MCF 10A (cell line): ENCODE measurements around the gene SCYGR7. TPM values are rescaled to one million over a fixed set of nuclear protein-coding genes. Genes with fewer than 3 reads are reported as not detected.

ENCODE experiments used
- BruUV-seq: library from RNA; stranded (reverse); fragments of 400-500 nt; replicated peaks from 2 replicates; lab custom pipeline; 2021; lab: Mats Ljungman, UMichigan
- CTCF ChIA-PET: fragments of 300-600 bp; sonication (Branson Sonifier 250); formaldehyde crosslinking; extraction: SDS; loops from one replicate; lab custom pipeline; 2021; ENCODE audit warnings: antibody characterized with exemption, inconsistent platforms; lab: Yijun Ruan, JAX
- POLR2A ChIA-PET: fragments of 300-600, 350-650 bp; sonication (Branson Sonifier 250); formaldehyde crosslinking; extraction: SDS; loops from one replicate; lab custom pipeline; 2020; ENCODE audit warnings: antibody characterized with exemption, inconsistent platforms; lab: Yijun Ruan, JAX
- DNase-seq: peaks from one replicate; pipeline ENCODE4 v3.0.0-alpha.2; 2018; ENCODE audit not compliant: unreplicated experiment
- H3K27ac Mint-ChIP-seq: one replicate; pipeline ENCODE4 v1.8.0; 2022; ENCODE audit warnings: mild to moderate bottlenecking, low read depth, mixed read lengths; ENCODE audit not compliant: unreplicated experiment
- H3K27me3 Mint-ChIP-seq: one replicate; pipeline ENCODE4 v1.8.0; 2022; ENCODE audit warnings: mixed read lengths; ENCODE audit not compliant: insufficient read depth, unreplicated experiment
- H3K36me3 Mint-ChIP-seq: one replicate; pipeline ENCODE4 v1.8.0; 2022; ENCODE audit warnings: mild to moderate bottlenecking, moderate library complexity, mixed read lengths; ENCODE audit not compliant: insufficient read depth, unreplicated experiment
- H3K4me1 Mint-ChIP-seq: one replicate; pipeline ENCODE4 v1.8.0; 2022; ENCODE audit warnings: mixed read lengths; ENCODE audit not compliant: insufficient read depth, unreplicated experiment
- H3K4me3 Mint-ChIP-seq: one replicate; pipeline ENCODE4 v1.8.0; 2022; ENCODE audit warnings: mild to moderate bottlenecking, moderate library complexity, mixed read lengths; ENCODE audit not compliant: unreplicated experiment
- H3K9me3 Mint-ChIP-seq: one replicate; pipeline ENCODE4 v1.8.0; 2022; ENCODE audit warnings: mixed read lengths; ENCODE audit not compliant: unreplicated experiment
- intact Hi-C: fragments of 100-400 bp; cut with micrococcal nuclease; formaldehyde crosslinking; loops from 2 replicates; pipeline ENCODE4 v1.14.1; 2022
- total RNA-seq: library from RNA; stranded (reverse); gene quantifications from 2 replicates; pipeline ENCODE4 v1.2.3, GENCODE V29; 2022
- TF ChIP-seq, protein P1 (sequence below): fragments of 200-600 bp; IDR thresholded peaks from one replicate; pipeline ENCODE4 v1.8.0; 2022; ENCODE audit warnings: antibody characterized with exemption, mild to moderate bottlenecking; ENCODE audit not compliant: unreplicated experiment

SCYGR7 gene
- total RNA-seq, 1 experiment from 2014 or later: not detected

DNA sequence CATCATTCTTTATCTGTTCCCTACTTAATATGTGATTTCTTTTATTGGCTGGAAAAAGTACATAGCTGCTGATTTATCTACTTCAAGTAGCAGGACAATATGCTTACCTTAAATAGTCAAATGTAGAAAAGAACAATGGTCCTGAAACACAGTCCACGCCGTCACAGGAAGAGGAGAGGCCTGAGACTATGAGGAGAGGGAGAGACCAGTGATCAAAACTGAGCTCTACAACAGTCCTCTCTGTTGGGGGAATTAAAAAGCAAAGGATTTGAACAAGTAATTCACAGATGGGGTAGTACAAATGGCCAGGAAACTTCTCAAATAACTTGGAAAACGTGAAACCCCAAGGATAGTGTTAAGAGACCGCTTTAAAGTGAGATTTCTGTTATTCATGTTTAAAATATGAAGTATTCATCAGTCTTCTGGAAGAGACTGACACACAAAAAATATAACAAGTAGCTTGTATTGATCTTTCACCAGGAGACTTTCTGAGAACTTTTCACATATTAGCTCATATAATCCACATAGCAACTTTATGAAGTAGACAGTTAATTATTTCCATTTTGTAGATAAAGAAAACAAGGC lies 37.7 kb downstream of the SCYGR7 start:
- no TSS peak for BruUV-seq
- no peak overlapping the region for H3K4me3 Mint-ChIP-seq
- H3K27me3 Mint-ChIP-seq: no peaks in the 10 kb centered on the region
- H3K9me3 Mint-ChIP-seq: no peaks in the 10 kb centered on the region
- no peaks in the 10 kb centered on the region for H3K36me3 Mint-ChIP-seq
- TF ChIP-seq, protein P1, sequence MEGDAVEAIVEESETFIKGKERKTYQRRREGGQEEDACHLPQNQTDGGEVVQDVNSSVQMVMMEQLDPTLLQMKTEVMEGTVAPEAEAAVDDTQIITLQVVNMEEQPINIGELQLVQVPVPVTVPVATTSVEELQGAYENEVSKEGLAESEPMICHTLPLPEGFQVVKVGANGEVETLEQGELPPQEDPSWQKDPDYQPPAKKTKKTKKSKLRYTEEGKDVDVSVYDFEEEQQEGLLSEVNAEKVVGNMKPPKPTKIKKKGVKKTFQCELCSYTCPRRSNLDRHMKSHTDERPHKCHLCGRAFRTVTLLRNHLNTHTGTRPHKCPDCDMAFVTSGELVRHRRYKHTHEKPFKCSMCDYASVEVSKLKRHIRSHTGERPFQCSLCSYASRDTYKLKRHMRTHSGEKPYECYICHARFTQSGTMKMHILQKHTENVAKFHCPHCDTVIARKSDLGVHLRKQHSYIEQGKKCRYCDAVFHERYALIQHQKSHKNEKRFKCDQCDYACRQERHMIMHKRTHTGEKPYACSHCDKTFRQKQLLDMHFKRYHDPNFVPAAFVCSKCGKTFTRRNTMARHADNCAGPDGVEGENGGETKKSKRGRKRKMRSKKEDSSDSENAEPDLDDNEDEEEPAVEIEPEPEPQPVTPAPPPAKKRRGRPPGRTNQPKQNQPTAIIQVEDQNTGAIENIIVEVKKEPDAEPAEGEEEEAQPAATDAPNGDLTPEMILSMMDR: no peak
- intact Hi-C loops: loop anchor here (1.0 to 10.0 kb wide), 7 partner anchors 96 to 636 kb away; partner anchors contain the start of gene MFF
- POLR2A ChIA-PET: interaction anchor here (0.7 to 2.0 kb wide), 6 partner anchors 61 to 360 kb away, joined by 3 to 18 read pairs (median 3); no protein-coding TSS in a partner anchor
- peaks cover 5% of the 10 kb centered on the region for H3K4me1 Mint-ChIP-seq
- H3K27ac Mint-ChIP-seq: no peak overlapping the region
- CTCF ChIA-PET: interaction anchor here (0.5 to 4.6 kb wide), 60 partner anchors 9 to 632 kb away, joined by 3 to 143 read pairs (median 4); partner anchors contain the start of gene SCYGR5
- DNase-seq: no peak

DNA sequence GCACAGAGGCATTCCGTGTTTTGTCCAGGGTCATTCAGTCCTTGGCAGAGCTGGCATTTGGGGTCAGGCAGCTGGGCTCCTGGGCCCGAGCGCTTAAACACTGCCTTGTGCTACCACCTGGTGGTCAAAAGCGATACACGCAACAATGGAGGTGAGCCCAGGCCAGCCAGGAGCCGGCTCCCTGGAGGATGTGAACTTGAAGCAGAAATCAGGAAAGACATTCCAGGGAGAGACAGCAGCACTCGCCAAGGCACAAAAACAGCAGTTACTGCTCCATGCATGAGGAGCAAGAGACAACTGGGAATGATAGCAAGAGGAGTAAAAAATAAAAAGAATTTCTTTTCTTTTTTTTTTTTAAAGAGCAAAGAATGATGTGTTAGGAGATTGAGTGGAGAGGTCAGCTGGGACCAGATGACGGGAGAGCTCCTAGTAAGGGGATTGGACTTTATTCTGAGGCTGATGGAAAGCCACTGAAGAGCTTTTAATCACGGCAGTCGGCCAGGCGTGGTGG lies 38.3 kb downstream of the SCYGR7 start:
- H3K36me3 Mint-ChIP-seq: no peaks in the 10 kb centered on the region
- BruUV-seq: no TSS peak
- POLR2A ChIA-PET: interaction anchor here (0.7 to 2.0 kb wide), 6 partner anchors 62 to 361 kb away, joined by 3 to 18 read pairs (median 3); no protein-coding TSS in a partner anchor
- no peak overlapping the region for H3K27ac Mint-ChIP-seq
- H3K4me1 Mint-ChIP-seq: peaks cover 5% of the 10 kb centered on the region
- H3K9me3 Mint-ChIP-seq: no peaks in the 10 kb centered on the region
- TF ChIP-seq, protein P1: peak; percentile 80
- H3K27me3 Mint-ChIP-seq: no peaks in the 10 kb centered on the region
- CTCF ChIA-PET: interaction anchor here (0.5 to 4.6 kb wide), 61 partner anchors 9 to 633 kb away, joined by 3 to 143 read pairs (median 4); partner anchors contain the start of gene SCYGR5
- intact Hi-C loops: loop anchor here (1.0 to 10.0 kb wide), 7 partner anchors 96 to 636 kb away; partner anchors contain the start of gene MFF
- peak; percentile 86 for DNase-seq
- H3K4me3 Mint-ChIP-seq: no peak overlapping the region

DNA sequence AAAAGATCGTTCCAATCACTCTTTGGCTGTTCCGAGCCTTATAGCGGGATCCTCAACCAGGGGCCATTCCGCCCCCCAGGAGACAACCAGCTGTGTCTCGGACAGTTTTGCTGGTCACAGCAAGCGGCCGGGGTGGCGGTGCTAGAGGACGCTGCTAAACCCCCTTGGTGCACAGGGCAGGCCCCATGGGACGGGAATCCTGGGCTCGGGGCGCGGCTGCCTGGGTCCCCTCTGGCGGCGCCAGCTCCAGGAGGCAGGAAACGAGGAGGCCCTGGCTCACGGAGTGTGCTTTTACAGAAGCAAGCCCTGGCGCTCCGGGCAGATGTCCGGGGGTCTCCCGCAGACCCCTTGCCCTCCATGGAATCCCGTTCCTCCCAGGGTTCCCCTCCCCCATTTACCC lies 39.7 kb downstream of the SCYGR7 start:
- Mint-ChIP-seq H3K27ac (no peak overlapping the region), H3K4me3 (no peak overlapping the region), H3K36me3 (no peaks in the 10 kb centered on the region), H3K9me3 (no peaks in the 10 kb centered on the region), H3K4me1 (peaks cover 5% of the 10 kb centered on the region), H3K27me3 (no peaks in the 10 kb centered on the region)
- CTCF ChIA-PET: interaction anchor here (0.8 to 4.6 kb wide), 5 partner anchors 15 to 362 kb away, joined by 3 to 143 read pairs (median 19); no protein-coding TSS in a partner anchor
- TF ChIP-seq, protein P1: no peak
- BruUV-seq: no TSS peak
- DNase-seq: no peak
- POLR2A ChIA-PET: interaction anchor here (0.6 to 1.0 kb wide), 2 partner anchors 84 to 98 kb away, joined by 3 read pairs; no protein-coding TSS in a partner anchor
- intact Hi-C loops: loop anchor here (10.0 kb wide), 1 partner anchor 443 kb away; the partner anchor contains the start of gene MFF

DNA sequence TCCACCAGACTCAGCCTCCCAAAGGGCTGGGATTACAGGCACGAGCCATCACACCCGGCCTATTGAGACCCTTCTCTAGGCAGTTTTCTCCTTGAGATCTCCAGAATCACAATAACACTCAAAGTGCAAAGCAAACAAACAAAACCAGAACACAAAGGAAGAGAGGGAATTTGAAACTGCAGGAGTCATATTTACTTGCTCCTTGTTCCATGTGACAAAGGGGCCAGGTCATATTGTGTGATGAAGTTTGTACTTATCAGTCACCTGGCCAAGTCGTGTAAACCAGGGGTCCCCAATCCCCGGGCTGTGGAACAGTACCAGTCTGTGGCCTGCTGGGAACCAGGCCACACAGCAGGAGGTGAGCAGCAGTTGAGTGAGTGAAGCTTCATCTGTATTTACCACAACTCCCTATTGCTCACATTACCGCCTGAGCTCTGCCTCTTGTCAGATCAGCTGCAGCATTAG lies 44.1 kb downstream of the SCYGR7 start:
- Mint-ChIP-seq H3K9me3 (no peaks in the 10 kb centered on the region), H3K36me3 (peaks cover 6% of the 10 kb centered on the region), H3K4me1 (no peaks in the 10 kb centered on the region), H3K27ac (no peak overlapping the region), H3K4me3 (no peak overlapping the region), H3K27me3 (no peaks in the 10 kb centered on the region)
- BruUV-seq: no TSS peak
- CTCF ChIA-PET: interaction anchor here (0.6 to 6.4 kb wide), 3 partner anchors 25 to 113 kb away, joined by 3 to 34 read pairs (median 4); no protein-coding TSS in a partner anchor
- DNase-seq: no peak
- TF ChIP-seq, protein P1: no peak
- POLR2A ChIA-PET: no interaction called here
- intact Hi-C loops: no loop called here
